ENCODE data around the gene DNMT3A.

Gene DNMT3A

DNA sequence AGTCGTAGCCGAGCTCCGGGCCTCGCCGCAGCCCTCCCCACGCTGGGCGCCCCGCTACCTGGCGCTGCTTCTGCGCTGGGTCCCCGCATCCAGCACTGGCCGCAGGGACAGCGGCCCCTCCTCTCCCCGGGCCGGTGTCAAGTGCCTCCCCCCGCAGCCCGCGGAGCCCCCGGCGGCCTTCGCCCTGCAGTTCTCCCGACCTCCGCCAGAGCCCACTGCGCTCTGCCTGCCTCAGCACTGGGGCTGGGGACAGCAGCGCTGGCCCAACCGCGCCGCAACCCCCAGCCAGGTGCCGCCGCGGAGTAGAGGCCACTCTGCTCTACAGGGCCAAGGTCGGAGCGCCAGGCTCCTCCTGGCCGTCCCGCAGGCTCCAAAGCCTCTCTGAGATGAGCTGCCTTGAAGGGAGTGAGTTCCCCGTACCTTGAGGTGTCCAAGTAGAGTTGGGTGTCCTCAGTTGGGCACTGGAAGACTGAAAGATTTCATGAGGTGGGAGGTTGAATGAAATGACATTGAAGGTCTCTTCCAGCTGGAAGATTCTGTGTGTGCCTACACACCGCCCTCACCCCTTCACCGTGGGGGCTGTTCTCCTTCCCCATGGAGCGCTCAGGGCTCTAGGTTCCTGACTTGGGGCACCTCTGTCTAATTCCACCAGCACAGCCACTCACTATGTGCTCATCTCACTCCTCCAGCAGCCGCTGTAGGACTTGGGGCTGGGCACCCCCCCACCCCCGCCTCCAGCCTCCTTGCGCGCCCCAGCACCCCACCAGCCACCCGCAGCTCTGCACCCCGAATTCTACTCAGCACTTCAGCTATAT, 854 bp upstream of the DNMT3A start:
- peak; percentile 50 for DNase-seq

- no peak for DNase-seq
Measured at GRCh38 chr2:25341011-25341727, 556 bp downstream of the DNMT3A start.

DNA sequence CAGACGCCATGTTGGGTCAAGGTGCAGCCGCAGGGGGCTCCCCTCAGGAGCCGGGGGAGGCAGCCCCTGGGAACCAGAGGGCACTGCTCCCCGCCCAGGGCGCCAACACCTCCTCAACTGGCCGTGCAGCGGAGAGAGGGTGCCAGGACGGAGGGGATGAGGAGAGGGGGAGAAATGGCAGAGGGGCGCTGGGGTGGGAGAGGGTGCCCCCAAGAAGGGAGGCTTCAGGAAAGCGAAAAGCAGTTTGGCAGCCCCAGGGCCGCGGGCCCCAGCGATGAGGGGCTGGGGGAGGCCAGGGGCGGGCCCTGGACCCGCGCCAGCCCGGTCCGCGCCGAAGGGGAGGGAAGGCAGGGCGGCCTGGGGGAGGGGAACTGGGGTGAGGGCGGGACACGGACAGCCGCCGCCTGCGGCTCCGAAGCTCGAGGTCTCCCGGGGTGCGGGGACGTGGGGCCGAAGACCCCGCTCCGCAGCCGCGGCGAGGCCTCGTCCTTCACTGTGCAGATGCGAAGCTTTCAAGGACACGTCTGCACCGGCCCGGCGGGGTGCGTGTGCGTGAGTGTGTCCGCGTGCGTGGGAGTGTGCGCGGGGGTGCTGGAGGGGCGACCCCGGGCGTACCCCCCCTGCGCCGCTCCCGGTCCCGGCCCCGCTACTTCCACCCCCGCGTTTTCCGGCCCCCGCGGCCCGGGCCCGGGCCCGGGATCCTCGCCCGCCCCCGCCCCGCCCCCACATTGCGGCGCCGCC, 1.4 kb downstream of the DNMT3A start:
- no peak for DNase-seq

- DNase-seq = no peak
Measured at GRCh38 chr2:25339791-25340180, 1.9 kb downstream of the DNMT3A start.

GRCh38 chr2:25339211-25339674, 2.5 kb downstream of the DNMT3A start:
- DNase-seq = no peak

- no peak for DNase-seq
Measured at GRCh38 chr2:25338401-25338800, 3.3 kb downstream of the DNMT3A start.

DNA sequence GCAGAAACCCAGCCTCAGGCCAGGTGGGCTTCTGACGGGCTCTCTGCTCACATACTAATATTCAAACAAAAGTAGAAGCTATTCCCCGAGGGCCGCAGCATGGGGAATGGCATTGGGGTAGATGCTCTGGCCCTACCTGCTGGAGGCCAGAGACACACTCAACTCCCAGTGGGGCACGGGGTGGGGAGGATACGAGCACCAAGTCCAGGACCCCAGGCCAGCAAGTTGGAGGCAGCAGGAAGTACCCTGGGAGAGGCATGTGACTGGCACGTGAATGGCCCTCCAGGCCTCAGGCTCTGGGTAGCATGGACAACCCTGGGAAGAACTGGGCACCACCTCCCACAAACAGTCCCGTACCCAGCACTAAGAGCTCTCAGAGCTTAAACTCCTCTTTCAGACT, 3.8 kb downstream of the DNMT3A start:
- no peak for DNase-seq

DNA sequence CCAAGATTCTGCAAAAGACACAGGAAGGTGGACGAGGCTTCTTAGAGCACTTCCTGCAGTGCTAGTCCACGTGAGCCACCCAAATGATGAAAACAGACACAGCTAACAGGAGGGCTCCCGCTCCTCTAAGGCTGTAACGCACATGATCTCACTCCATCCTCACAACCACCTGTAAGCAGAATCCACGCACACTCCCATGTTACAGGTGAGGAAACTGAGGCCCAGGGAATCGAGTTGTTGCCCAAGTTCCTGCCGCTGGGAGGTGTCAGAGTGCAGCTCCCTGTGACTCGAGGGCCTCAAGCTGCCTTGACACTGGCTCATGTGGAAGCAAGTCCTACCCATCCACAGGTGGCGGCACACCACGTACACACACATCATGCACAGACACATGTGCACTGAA, 4.4 kb downstream of the DNMT3A start:
- no peak for DNase-seq

DNA sequence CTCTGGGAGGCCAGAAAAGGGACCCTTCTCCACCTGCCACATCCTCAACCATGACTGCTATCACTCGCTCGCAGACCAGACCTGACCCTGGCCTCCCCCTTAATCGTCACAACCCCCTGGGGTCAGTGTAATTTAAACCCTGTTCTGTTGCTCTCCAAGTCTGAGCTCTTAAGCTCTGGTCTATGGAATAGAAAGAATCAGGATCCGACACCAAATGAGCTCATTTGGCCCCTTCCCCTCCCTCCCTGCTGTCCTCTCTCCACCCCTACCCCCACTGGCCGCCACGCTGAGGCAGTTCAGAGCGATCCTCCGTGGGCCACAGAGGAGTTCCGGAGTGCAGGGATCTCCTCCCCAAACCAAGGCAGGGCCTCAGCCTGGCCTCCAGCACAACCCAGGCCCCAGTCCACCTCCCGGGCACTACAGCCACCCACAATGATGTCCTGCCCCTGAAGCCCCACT, 5.3 kb downstream of the DNMT3A start:
- no peak for DNase-seq

DNA sequence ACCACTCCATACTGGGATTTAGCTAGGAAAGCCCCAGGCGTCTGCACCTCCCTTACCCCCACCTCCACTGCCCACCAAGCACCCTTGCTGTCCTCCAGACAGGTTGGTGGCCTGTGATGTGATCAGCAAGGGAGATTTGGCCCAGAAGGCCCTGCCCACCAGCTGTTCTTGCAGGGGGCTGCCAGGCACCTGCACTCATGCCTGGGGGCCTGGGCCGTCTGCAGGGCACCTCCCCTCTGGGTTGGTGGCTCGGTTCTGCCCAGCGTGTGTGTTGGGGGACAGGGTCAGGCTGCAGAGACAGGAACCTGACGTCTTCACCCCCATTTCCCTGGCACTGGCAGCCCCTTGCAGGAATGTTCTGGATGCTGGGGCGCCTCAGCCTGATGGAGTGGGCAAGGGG, 5.8 kb downstream of the DNMT3A start:
- no peak for DNase-seq

- DNase-seq = no peak
Measured at GRCh38 chr2:25335204-25335603, 6.5 kb downstream of the DNMT3A start.

- no peak for DNase-seq
Measured at GRCh38 chr2:25334482-25334881, 7.2 kb downstream of the DNMT3A start.

DNA sequence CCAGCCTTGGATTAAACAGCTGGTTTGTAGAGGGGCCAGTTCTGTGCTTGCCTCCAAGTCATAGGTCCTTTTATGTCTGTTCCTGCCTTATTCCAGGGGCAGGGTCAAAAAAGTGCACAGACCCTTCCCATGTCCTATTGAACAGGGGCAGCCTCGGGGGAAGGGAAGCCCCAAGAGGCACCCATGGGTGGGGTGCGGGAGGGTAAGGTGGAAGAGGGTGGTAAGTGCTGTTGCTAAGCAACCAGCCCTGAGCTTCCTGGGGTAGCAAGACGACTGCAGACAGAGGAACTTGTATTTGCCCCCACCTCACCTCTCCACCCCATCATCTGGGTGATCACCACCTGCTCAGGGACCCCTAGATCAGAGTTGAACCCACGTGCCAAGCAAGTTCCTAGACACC, 7.7 kb downstream of the DNMT3A start:
- DNase-seq = no peak

GRCh38 chr2:25332571-25332970, 9.2 kb downstream of the DNMT3A start:
- no peak for DNase-seq

- DNase-seq = no peak
Measured at GRCh38 chr2:25331686-25332365, 9.9 kb downstream of the DNMT3A start.

- DNase-seq = no peak
Measured at GRCh38 chr2:25330937-25331336, 10.8 kb downstream of the DNMT3A start.

DNA sequence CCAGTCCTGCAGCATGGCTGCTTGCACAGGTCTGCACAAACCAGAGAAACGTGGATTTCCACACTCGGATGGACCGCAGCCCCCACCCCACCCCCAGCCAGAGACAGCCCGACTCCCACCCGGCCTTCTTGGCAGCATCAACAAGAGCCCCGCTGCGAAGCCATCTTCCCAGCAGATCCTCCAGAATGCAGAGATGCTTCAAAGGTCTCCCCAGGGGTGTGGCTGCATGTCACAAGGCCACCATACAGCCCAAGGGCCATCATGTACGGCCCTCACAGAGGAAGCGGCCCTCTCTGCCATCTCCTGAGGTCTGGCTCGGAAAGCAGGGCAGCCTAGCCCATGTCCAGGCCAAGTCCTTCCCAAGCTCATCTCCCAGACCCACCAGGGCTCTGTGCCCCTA, 11.5 kb downstream of the DNMT3A start:
- no peak for DNase-seq

DNA sequence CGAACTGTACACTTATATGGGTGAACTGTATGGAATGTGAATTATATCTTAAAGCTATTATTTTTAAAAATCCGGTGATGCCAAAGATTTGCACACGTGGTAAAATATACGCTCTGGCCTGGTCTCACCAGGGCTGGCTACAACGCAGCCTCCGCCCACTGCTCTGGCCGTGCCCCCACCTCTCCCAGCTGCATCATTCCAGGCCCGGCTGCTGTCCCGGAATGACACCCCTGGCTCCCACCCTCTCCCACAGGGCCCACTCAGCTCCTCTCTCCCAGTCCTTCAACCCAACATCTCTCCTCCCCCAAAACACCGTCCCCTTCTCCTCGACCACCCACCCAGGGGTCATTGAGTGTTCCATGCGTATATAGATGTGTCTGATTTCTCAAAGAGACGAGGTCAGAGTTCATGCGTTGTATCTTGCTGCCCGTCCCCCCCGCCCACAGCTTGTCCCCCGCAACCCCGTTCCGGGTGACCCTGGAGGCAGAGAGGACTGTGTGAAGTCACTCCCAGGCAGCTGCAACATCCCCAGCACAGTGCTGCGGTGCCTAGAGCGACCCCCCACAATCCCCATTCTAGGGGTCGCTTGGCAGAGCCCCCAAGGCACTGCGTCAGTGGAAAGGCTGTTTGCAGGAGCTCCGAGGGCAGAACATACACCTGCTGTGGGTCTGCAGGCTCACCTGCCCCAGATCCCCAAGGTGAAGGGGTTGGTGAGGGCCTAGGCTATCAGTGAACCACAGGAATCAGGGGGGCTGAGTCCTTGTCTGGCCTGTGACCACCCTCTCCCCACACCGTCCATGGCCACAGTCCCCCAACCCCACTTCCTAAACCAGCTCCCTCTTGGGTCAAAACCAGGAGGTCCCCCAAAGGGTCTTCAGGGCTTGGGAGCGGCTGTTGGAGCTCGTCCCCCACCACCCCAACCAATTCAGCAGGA, 13.3 kb downstream of the DNMT3A start:
- DNase-seq = no peak

GRCh38 chr2:25326326-25327013, 15.3 kb downstream of the DNMT3A start:
- no peak for DNase-seq

- DNase-seq = no peak
Measured at GRCh38 chr2:25324905-25325592, 16.7 kb downstream of the DNMT3A start.

DNA sequence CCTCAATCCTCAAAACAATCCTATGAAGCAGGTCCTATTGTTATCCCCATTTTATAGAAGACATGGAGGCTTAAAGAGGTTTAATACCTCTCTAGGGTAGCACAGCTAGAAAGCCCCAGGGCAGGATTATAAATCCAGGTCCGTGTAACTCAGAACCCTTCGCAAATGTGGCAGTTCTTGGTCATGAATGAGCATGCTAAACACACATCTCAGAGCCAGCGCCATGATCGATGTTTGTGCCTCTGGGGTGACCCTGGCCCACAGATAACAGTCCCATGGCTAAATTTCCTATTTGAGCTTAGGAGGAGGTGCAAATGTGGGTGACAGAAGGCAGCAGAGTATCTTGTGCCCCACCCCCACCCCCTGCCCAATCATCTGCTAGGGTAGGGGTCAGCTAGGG, 17.5 kb downstream of the DNMT3A start:
- no peak for DNase-seq

Measured in KG1 (cell line).